HEK293T (cell line): ENCODE results near the gene DUSP9.
"Not testable (repeated sequence)": the region's sequence is repeated elsewhere in the genome, so short reads cannot be mapped to it uniquely, and the experiment has no call there.

ENCODE experiments used
- CTCF ChIA-PET: fragments of 350-600 bp; formaldehyde crosslinking; extraction: SDS; loops from one replicate; lab custom pipeline; 2021; ENCODE audit warnings: antibody characterized with exemption, inconsistent platforms; lab: Yijun Ruan, JAX
- POLR2A ChIA-PET: fragments of 350-600 bp; formaldehyde crosslinking; extraction: SDS; loops from one replicate; lab custom pipeline; 2020; ENCODE audit warnings: antibody characterized with exemption, inconsistent platforms; lab: Yijun Ruan, JAX
- DNase-seq: peaks from one replicate; pipeline ENCODE4 v3.0.0; 2012; ENCODE audit warnings: mixed read lengths; ENCODE audit errors: extremely low spot score
- ARNT ChIP-seq: fragments of 450-650 bp; IDR thresholded peaks from 2 replicates; pipeline ENCODE4 v1.6.1; 2017; ENCODE audit warnings: mild to moderate bottlenecking
- BHLHE40 ChIP-seq: fragments of 450-650 bp; IDR thresholded peaks from 2 replicates; pipeline ENCODE4 v1.6.1; 2016; ENCODE audit warnings: mild to moderate bottlenecking, moderate library complexity, borderline replicate concordance
- CTBP1 ChIP-seq: fragments of 450-650 bp; IDR thresholded peaks from 2 replicates; pipeline ENCODE4 v1.6.1; 2016; ENCODE audit warnings: borderline replicate concordance
- ELF4 ChIP-seq: fragments of 450-650 bp; IDR thresholded peaks from 2 replicates; pipeline ENCODE4 v1.6.1; 2017; ENCODE audit warnings: antibody characterized with exemption
- FOXA1 ChIP-seq: fragments of 450-650 bp; IDR thresholded peaks from 2 replicates; pipeline ENCODE4 v1.6.1; 2016; ENCODE audit warnings: mild to moderate bottlenecking
- FOXK2 ChIP-seq: fragments of 450-650 bp; IDR thresholded peaks from 2 replicates; pipeline ENCODE4 v1.6.1; 2016; ENCODE audit warnings: mild to moderate bottlenecking
- FOXM1 ChIP-seq: fragments of 450-650 bp; IDR thresholded peaks from 2 replicates; pipeline ENCODE4 v1.6.1; 2017; ENCODE audit warnings: mild to moderate bottlenecking, borderline replicate concordance
- HDGF ChIP-seq: fragments of 450-650 bp; IDR thresholded peaks from 2 replicates; pipeline ENCODE4 v1.6.1; 2017; ENCODE audit warnings: antibody characterized with exemption, borderline replicate concordance
- L3MBTL2 ChIP-seq: fragments of 450-650 bp; conservative IDR thresholded peaks from 2 replicates; pipeline ENCODE4 v1.6.1; 2016; ENCODE audit warnings: mild to moderate bottlenecking
- LEF1 ChIP-seq: fragments of 450-650 bp; IDR thresholded peaks from 2 replicates; pipeline ENCODE4 v1.6.1; 2017; ENCODE audit warnings: mild to moderate bottlenecking, borderline replicate concordance
- NFRKB ChIP-seq: fragments of 450-650 bp; IDR thresholded peaks from 2 replicates; pipeline ENCODE4 v1.6.1; 2016; ENCODE audit warnings: mild to moderate bottlenecking, moderate library complexity
- SP1 ChIP-seq: fragments of 450-650 bp; IDR thresholded peaks from 2 replicates; pipeline ENCODE4 v1.6.1; 2017
- SUZ12 ChIP-seq: fragments of 450-650 bp; IDR thresholded peaks from 2 replicates; pipeline ENCODE4 v1.6.1; 2016; ENCODE audit warnings: mild to moderate bottlenecking
- TARDBP ChIP-seq: fragments of 450-650 bp; IDR thresholded peaks from 2 replicates; pipeline ENCODE4 v1.6.1; 2016
- ZNF384 ChIP-seq: fragments of 450-650 bp; IDR thresholded peaks from 2 replicates; pipeline ENCODE4 v1.6.1; 2016
- TF ChIP-seq, protein P1 (sequence below): fragments of 450-650 bp; IDR thresholded peaks from 2 replicates; pipeline ENCODE4 v1.6.1; 2016

DUSP9 gene

DNA sequence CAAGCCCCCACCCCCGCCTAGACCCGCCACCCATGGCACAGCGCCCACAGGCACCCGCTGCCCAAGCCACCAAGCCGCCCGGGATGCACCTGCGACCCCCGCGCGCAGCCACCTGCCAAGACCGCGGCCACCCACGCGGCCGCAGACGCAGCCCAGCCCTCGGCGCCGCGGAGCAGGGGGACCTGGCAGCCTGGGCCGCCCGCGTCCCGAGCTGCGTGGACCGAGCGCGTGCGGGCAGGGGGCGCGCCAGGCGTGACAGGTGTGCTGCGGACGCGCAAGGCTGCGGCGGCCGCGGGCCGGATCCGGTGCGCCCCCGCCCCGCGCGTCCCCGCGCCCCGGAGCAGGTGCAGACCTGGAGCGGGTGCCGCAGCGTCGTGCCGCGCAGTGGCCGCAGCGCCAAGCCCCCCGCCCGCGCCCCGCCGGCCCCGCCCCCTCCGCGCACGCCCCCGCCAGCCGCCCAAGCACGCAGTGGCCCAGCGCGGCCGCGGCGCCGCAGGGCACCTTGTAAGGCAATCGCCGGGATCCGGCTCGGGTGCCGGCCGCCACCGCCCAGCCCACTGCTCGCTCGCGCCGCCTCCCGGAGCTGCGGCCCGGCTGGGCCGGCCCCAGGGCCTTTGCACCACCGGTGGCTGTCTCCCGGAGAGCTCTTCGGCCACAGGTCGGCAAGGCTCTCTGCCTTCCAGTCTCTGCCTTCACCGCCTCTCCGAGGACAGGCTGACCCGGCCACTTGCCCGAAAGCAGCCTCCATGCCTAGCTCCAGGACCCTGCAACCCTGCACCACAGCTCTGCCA, 26.6 kb downstream of the DUSP9 start, which contains the start of gene PNCK:
TSS of gene PNCK (minus strand) at position 386 of the 791 bp plus-strand sequence. CDS start 737 bp downstream, outside the sequence.
- CTCF ChIA-PET = interaction anchor here (0.8 kb wide), 1 partner anchor 642 kb away, joined by 3 read pairs; no protein-coding TSS in a partner anchor
- POLR2A ChIA-PET = no interaction called here

DNA sequence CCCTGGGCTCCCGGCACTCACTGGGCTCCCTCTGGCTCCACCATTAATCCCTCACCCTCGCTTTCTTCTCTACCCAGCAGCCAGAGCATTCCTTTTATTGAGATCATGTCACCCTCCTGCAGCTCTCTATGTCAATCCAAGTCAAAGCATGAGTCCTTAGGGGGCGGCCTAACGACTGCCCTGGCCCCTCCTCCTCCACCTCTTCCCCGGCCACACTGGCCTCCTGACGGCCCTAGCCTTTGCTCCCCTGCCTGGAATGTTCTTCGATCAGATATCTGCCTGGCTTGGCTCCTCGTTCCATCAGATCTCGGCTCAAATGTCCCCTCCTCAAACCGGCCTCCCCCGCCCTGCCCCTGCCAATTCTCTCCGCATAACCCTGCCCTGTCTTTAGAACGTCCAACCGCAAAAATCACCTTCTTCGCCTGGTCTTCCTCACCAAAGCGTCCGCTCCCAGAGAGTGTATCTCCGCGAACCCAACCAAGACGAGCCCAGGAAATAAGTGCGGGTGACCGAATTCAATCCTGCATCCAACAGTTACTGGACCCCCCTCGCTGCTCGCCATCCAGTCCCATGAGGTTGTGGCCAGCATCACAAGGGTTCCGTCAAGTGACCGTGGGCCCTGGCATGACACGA, 27.3 kb downstream of the DUSP9 start:
- no peak for DNase-seq
- TF ChIP-seq HDGF (no peak), L3MBTL2 (no peak), FOXA1 (no peak), SP1 (no peak), NFRKB (no peak), ZNF384 (no peak), CTBP1 (no peak), ELF4 (no peak), FOXK2 (no peak), TARDBP (no peak), BHLHE40 (no peak), LEF1 (no peak), SUZ12 (no peak), FOXM1 (no peak), ARNT (no peak)
- TF ChIP-seq, protein P1, sequence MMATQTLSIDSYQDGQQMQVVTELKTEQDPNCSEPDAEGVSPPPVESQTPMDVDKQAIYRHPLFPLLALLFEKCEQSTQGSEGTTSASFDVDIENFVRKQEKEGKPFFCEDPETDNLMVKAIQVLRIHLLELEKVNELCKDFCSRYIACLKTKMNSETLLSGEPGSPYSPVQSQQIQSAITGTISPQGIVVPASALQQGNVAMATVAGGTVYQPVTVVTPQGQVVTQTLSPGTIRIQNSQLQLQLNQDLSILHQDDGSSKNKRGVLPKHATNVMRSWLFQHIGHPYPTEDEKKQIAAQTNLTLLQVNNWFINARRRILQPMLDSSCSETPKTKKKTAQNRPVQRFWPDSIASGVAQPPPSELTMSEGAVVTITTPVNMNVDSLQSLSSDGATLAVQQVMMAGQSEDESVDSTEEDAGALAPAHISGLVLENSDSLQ = no peak
- POLR2A ChIA-PET = no interaction called here
- CTCF ChIA-PET = interaction anchor here (0.8 kb wide), 1 partner anchor 642 kb away, joined by 3 read pairs; no protein-coding TSS in a partner anchor

More for the DNA sequence above, 26.6 kb downstream of the DUSP9 start, which contains the start of gene PNCK:
- DNase-seq = no peak
- TF ChIP-seq ELF4 (no peak), SP1 (no peak), NFRKB (no peak), FOXM1 (no peak), ARNT (no peak), CTBP1 (no peak), LEF1 (no peak), BHLHE40 (no peak), L3MBTL2 (no peak), FOXA1 (no peak)

DNA sequence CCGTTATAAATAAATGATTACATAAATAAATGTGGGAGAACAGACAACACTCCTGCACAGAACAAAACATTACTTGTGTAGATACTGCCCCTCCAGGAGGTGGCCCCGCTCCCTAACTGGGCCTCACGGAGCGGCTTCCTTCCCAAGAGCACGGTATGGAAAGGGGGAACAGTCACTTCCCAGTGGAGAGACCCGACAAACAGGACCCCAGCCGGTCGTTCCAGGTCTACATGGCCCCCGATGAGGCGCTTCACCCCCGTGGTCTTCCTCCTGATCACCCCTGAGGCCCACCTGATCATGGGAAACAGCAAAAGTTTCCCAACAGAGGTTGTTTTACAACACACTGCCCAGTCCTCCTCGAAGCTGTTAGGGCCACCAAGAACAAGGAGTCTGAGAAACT, 34.2 kb downstream of the DUSP9 start:
- CTCF ChIA-PET = no interaction called here
- DNase-seq = no peak
- no peak for TF ChIP-seq CTBP1
- TF ChIP-seq BHLHE40 = no peak
- POLR2A ChIA-PET = no interaction called here

DNA sequence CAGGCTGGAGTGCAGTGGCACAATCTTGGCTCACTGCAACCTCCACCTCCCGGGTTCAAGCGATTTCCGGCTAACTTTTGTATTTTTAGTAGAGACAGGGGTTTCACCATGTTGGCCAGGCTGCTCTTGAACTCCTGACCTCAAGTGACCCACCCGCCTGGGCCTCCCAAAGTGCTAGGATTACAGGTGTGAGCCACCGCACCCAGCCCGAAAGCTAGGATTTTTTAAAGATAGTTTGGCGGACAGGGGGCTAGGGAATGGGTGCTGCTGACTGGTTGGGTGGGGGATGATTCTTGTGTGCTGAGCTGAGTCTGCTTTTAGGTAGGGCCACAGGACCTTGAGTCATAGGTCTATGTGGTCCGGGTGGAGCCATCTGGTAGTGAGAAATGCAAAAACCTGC, 36.5 kb downstream of the DUSP9 start:
- POLR2A ChIA-PET = not testable (repeated sequence)

DNA sequence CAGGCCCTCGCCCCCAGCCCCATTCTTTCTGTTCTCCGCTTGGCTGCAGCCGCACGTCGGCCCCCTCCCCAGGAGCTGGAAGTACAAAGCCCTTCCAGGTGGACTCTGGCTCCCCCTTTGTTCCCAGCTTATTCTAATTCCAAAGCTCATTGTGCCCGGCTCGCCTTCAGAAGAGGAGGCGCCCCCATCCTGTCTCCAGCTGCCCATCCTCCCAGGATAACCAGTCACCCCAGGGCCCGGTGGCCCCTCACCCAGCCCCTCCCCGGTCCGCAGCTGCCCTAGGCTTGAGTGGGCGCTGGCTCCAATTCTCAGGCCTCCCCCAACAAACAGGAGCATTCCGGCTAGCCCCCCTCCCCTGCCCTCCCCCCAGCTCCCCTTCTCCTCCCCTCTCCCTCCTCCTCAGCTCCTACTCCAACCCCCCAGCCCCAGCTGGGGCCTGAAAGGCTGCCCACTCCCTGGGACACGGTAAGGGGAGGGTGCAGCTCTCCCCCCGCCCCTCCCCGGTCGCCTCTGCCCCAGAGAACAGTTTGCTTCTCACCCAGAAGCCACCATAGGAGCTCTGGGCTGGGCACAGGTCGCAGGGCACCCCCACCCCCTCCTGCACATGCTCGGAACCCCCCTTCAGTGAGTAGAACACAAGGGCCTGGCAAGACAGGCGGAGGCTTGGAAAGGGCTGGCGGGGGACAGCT, 37.6 kb downstream of the DUSP9 start:
- TF ChIP-seq NFRKB = no peak
- TF ChIP-seq SUZ12 = no peak
- no peak for TF ChIP-seq SP1
- no peak for TF ChIP-seq TARDBP
- TF ChIP-seq CTBP1 = no peak
- TF ChIP-seq L3MBTL2 = no peak
- no peak for TF ChIP-seq ELF4
- TF ChIP-seq HDGF = no peak
- TF ChIP-seq FOXK2 = no peak
- TF ChIP-seq, protein P1 = no peak
- no peak for TF ChIP-seq BHLHE40
- ChIA-PET CTCF (interaction anchor here (0.7 to 2.4 kb wide), 4 partner anchors 16 to 454 kb away, joined by 3 to 13 read pairs (median 8); no protein-coding TSS in a partner anchor), POLR2A (no interaction called here)

More for the DNA sequence above, 36.5 kb downstream of the DUSP9 start:
- CTCF ChIA-PET = interaction anchor here (1.4 to 2.4 kb wide), 3 partner anchors 14 to 144 kb away, joined by 4 to 13 read pairs (median 11); no protein-coding TSS in a partner anchor
- DNase-seq = not testable (repeated sequence)

DNA sequence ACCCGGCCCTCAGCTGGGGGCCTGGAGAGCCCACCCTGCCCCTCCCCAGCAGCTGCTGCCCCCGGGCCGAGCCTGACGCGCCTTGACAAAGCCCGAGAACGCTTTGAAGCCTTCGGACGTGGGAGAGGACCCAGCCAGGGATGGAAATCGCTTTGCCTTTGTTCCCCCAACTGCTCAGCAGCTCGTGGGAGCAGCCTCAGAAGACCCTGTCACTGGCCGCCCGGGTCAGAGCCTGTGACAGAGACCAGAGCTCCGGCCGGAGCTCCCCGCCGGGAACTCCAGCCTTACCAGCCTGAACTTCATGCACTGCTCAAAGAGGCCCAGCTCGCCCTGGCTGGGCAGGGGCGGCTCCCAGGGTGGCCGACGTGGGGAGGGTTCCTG, 38.1 kb downstream of the DUSP9 start:
- CTCF ChIA-PET = interaction anchor here (2.3 to 2.4 kb wide), 2 partner anchors 16 to 23 kb away, joined by 11 to 13 read pairs; no protein-coding TSS in a partner anchor
- POLR2A ChIA-PET = no interaction called here
- TF ChIP-seq L3MBTL2 (no peak), HDGF (no peak), ELF4 (no peak), BHLHE40 (no peak)
- no peak for DNase-seq

More for the DNA sequence above, 37.6 kb downstream of the DUSP9 start:
- no peak for DNase-seq
